HL-60/S4 treated with retinoic acid at 250 ng/mL for 4 days and 3 days (cell line): Measurements from ENCODE around the gene SLC38A6.

Source experiments
- in situ Hi-C: fragments of 300-500 bp; cut with MboI; formaldehyde crosslinking; loops from 2 replicates; pipeline ENCODE4 v1.7.0; 2022; ENCODE audit warnings: low sequenced_read_pairs

SLC38A6 gene

DNA sequence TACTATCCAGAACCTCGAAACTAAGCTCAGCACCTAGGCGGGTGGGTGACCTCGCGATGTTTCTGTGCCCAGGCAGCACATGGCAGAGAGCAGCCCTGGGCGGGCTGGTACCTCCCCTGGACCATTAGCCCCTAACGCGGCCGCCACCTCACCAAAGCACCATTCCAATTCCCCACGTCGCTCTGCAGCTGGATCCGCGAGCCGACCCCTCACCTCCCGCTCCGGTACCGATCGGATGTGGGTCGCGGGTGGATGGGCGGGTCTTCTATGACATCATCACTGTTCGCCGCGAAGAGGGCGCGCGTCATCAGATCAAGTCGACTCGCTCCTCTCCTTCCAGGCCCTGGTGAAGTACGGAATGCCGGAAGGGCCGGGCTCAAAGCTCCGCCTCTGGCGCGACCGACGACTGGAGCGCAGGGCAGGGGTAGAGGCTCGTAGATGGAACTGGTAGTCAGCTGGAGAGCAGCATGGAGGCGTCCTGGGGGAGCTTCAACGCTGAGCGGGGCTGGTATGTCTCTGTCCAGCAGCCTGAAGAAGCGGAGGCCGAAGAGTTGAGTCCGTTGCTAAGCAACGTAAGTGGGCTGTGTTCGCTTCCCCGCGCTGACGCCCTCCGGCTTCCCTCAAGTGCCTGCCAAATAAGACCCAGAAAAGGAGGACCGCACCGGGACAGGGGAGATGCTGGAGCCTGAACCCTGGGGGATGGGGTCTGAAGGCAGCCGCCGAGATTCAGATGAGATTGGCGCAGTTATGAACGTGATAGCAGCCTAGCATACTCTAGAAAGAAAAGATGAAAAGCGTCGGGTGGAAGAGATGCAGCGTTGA lies at the start of gene SLC38A6, which contains the start of gene TRMT5:
SLC38A6 (plus strand) TSS at position 435 of the 822 bp plus-strand sequence; CDS start at position 468, 33 bp downstream.
TRMT5 (minus strand) TSS at position 269 of the 822 bp plus-strand sequence; CDS start at position 163, 106 bp downstream.
- in situ Hi-C loops = no loop called here

DNA sequence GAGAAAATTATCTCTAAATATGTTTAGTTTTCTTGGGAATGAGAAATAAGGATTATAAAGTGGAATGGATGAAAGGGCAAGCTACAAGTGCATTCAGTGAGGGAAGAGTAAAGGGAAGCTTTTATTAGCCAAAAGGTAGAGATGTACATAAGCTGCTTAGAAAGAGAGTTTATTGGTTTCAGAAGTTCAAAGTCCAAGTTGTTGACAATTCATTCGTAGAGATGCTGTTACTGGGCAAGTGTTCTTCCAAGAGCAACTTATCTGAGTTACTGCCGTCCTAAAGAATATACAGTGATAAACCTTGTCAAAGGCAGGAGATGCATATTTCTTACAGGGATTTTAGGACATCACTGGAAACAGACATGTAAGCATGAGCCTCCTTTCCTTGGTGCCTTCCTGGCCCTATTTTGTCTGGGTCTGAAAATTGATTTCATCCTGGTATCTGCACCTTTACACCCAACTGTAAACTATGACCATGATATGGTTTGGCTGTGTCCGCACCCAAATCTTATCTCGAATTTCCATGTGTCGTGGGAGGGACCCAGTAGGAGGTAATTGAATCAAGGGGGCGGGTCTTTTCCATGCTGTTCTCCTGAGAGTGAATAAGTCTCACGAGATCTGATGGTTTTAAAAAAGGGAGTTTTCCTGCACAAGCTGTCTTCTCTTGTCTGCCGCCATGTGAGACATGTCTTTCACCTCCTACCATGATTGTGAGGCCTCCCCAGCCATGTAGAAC lies 47.0 kb upstream of the SLC38A6 start:
- in situ Hi-C loops = no loop called here

DNA sequence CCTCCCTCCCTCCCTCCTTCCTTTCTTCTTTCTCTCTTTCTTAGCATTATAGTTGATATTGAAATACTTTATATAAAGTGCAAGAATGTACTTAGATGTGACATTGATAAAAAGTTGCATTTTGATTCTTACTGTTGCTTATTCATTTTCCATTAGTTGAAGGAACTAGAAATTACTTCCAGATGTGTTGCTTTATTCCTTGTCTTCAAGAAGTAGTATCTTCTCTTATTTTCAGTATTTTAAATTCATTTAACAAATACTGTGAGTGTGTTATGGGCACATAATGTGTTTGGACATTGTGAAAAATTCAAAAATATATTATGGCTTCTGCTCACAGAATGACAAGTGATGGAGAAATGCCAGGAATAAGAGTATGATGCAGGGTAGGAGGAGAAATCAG lies 45.7 kb upstream of the SLC38A6 start:
- in situ Hi-C loops = no loop called here

DNA sequence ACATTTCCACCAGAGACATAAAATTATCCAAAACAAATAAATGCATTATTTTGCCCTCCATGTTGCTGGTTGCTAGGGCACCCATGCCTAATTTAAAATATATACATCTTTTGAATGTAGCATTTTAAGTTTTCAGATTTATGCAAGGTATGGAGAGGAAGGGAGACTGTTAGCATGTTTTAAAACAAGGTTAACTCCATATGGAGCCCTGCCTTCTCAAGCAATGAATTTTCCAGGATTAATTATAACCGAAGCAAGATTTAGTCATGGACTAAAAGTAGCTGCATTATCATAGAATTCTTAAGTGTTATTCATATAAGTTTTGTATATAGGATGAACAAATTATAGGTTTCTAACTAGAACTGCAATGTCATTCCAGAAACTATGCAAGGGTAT lies 37.4 kb upstream of the SLC38A6 start:
- in situ Hi-C loops = no loop called here

DNA sequence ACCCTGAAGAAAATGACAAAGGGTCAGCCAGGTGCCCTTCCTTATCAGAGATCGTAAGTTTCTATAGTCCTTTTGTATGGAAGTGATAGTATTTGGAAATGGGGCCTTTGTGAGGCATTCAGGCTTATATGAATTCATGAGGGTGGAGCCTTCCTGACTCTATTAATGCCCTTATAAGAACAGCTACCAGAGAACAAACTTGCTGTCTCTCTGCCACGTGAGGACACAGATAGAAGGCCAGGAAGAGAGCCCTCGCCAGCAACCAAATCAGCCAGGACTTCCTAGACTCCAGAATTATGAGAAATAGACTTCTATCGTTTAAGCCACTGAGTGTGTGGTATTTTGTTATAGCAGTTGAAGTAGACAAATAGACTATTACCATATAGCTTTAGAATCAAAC lies 36.8 kb upstream of the SLC38A6 start:
- in situ Hi-C loops = no loop called here

DNA sequence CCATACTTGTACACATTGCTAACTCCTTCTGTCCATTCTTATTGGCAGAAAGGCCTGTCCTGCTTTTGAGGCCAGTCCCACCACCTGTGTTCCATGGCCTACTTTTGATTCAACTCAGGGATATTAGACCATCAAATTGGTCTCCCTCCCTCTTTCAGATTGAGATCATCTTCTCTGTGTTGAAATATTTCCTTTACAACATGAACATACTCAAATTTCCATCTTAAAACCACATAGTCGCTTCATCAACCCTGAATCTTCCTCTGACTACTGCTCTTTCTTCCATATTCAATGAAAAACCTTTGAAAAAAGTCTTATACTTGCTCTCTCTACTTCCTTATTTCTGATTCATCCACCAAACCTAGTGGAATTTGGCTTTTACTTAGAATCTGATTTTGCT lies 35.1 kb upstream of the SLC38A6 start:
- in situ Hi-C loops = no loop called here

DNA sequence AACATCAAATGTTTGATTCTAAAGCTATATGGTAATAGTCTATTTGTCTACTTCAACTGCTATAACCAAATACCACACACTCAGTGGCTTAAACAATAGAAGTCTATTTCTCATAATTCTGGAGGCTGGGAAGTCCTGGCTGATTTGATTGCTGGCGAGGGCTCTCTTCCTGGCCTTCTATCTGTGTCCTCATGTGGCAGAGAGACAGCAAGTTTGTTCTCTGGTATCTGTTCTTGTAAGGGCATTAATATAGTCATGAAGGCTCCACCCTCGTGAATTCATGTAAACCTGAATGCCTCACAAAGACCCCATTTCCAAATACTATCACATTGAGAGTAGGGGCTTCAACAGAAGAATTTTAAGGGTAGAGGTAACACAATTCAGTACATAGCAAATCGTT lies 34.3 kb upstream of the SLC38A6 start:
- in situ Hi-C loops = no loop called here

DNA sequence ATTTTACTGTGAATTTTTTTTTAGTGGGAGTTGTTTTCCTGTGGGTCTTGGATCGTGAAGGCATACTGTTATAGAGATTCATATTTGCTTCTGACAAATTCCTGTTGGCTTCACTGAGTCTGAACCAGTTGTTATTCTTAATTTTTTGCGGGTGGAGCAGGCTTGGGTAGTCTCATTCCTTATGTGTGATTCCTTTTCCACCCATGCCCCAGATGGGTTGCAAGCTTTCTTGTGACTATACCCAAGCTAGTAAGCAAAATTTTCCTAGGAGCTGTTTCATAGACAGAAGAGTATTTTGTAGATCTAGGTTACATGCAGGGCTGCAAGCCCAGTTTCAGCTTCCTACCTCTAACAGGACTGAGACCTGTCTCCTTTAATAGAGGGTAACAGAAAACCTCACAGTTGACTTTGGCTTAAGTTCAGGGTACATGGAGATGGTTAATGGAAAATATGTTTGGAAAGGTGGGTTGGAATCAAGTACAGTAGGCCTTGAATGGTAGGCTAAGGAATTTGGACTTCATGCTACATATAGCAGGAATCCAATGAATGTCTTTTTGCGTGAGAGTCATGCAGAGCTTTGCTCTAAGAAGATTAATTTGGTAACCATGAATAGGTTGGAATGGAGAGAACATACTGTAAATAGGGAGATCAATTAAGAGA lies 29.1 kb upstream of the SLC38A6 start:
- in situ Hi-C loops = no loop called here

DNA sequence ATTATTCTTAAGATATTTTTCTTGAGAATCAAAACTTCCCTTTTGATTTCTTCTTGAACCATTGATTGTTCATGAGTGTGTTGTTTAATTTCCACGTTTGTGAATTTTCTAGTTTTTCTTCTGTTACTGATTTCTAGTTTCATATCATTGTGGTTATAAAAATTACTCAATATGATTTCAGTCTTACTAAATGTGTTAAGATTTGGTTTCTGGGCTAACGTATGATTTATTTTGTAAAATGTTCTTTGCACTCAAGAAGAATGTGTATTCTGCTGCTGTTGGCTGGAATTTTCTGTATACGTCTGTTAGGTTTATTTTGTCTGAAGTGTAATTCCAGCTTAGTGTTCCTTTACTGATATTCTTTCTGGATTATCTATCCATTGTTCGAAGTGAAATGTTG lies 24.8 kb upstream of the SLC38A6 start:
- in situ Hi-C loops = no loop called here

DNA sequence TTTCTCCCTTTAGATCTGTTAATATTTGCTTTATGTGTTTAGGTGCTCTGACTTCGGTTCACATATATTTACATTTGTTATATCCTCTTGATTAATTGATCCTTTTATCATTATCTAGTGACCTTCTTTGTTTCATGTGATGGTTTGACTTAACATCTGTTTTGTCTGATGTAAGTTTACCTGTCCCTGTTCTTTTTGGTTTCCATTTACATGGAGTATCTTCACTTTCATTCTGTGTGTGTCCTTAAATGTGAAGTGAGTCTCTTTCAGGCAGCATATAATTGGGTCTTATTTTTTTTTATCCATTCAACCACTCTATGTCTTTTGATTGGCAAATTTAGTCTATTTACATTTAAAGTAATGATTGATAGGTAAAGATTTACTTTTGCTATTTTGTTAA lies 24.4 kb upstream of the SLC38A6 start:
- in situ Hi-C loops = no loop called here

DNA sequence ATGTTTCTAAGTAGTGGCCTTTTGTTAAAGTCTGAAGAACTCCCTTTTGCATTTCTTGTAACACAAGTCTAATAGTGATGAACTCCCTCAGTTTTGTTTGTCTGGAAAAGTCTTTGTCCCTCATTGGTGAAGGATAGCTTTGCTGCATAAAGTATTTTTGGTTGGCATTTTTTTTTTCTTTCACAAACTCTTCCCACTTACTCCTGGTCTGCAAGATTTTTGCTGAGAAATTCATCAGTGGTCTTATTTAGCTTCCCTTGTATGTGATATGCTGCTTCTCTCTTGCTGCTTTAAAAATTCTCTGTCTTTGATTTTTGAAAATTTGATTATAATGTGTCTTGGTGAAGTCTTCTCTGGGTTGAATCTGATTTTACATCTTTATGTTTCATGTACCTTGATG lies 22.9 kb upstream of the SLC38A6 start:
- in situ Hi-C loops = no loop called here

DNA sequence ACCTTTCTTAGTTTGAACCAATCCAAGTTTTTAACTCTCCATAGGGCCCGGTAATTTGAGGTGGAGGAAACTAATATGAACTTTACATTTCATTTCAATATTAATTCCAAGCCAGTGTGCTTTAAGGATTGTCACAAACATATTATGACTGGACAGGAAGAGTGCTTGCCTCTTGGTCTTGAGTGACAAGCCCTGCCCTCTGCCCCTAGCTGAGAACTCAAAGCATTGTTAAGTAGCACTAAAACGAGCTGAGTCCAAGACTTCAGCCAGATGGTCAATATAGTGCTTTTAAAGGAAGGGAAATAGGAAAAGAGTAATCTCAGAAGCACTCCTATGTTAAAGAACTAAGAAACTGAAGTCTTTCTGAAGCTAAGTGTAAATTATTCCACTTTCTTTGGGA lies 17.3 kb upstream of the SLC38A6 start:
- in situ Hi-C loops = no loop called here

DNA sequence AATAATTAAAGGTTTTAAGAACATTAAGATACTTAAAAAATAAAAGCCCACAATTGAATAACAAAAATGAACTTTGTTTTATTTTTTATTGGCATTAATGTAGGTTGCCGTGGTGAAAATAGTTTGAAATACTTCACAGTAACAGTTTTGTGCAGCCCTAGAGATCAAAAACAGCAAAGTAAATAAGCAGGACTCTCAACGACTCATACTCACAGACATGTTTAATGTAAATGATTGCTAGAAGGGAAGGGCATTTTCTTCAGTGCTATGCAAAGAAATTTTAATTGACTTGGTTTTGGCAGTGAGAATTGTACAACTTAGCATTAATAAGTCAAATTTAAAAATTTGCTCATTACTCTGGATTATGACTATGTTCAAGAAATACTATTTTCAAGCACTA lies 16.1 kb upstream of the SLC38A6 start:
- in situ Hi-C loops = no loop called here

DNA sequence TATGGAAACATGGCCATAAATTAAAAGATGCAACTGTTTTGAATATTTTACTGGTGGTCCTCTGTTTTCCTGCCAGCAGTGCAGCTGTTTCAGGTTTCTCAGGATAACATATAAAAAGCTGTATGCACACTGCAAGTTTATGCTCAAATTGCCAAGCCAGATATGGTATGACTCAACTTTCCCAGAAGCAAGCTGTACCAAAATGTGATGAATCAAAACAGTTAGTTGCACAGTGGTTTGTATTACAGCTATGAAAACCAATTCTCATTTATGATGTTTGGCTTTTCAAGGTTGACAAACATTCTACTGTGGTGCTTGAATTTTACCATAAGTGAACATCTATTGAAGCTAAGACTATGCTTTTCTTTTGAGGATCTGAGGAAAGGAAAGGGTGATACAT lies 15.6 kb upstream of the SLC38A6 start:
- in situ Hi-C loops = no loop called here

DNA sequence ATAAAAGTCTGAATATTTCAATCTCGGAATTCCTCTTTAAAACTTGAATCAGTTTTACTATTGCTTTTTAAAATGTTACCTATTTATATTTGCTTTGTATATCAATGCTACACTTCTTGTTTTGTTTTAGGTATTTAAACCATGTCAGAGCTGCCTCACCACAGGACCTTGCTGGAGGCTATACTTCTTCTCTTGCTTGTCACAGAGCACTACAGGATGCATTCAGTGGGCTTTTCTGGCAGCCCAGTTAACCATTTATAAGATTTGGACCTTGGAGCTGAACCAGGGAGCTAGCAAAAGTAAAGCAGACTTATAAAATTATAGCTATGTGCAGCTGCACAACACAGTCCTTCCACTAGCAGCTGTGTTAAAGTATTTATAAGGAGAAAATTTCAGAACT lies 12.9 kb upstream of the SLC38A6 start:
- in situ Hi-C loops = no loop called here

DNA sequence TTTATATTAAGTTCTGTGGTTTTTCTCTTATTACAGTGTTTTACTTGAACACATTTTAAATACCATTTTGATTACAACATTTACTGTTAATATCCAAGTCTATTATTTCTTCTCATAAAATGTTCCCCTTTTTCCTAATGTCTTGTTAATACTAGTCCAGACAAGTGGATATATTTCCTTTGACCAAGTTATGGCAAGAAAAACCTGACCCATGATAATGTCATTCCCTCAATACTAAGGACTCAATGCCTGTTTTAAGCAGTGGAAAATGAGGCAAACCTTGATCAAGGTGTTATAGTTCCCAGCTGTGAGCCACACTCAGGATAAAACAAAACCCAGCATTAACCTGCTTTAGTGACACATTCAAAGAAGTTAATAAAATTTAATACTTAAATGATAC lies 12.4 kb upstream of the SLC38A6 start:
- in situ Hi-C loops = no loop called here

DNA sequence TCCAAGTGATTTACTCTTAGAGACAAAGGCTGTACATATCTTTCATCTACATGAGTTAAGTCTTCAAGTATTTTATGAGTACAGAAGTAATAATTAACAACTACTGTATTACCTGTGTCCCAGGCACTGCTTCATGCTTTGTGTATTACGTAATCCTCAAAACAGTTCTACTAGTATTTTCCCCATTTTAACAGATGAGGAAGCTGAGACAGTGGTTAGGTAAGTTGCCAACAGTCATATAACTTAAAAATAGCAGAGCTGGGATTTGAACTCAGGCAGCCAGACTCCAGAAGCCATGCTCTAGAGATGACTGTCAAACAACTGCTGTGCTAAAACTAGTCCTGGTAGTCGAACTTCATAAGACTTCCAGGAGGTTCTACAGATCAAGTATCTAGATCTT lies 10.9 kb upstream of the SLC38A6 start:
- in situ Hi-C loops = no loop called here

DNA sequence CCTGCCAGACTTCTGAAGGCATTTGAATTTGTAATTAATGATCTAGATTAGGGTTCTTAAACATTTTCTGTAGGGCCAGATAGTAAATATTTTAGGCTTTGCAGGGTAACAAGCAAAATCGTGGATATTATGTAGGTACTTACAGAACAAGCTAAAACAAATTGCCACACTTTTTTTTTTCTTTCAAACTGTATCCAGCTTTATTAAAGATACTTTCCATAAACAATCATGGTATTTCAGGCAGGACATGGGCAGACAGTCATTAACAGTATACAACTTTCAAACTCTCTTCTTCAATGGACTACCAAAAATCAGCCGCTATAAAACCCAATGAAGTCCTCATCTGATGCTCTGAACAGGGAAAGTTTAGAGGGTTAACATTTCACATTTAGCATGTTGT lies 9.8 kb upstream of the SLC38A6 start:
- in situ Hi-C loops = no loop called here

DNA sequence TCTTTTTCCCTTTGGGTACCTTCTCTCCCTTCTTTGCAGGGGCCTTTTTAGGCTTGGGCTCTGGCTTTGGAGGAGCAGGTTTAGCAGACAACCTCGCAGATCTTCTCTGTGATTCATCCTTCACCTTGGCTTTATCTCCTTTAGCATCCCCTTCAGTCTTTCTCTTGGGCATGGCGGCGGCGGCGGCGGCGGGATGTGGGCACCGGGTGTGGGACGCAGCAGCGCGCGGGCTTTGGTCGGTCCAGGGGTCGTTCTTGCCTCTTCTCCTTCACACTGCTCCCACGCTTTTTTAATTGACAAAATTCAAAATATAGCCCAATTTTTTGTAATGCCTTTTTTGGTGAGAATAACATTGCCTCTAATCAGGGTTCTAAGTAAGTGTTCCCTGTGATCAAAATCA lies 8.8 kb upstream of the SLC38A6 start:
- in situ Hi-C loops = no loop called here

DNA sequence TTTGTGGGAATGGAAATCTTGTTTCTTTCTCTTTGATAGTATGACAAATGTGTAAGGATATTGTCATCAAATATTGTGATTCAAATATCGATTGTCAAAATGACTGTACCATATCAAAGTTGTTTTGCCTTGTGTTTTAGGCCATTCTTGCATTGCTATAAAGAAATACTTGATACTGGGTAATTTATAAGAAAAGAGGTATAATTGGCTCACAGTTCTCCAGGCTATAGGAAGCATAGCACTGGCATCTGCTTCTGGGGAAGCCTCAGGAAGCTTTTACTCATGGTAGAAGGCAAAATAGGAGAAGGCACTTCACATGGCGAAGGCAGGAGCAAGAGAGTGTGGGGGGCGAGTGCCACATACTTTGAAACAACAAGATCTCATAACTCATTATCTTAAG lies 8.0 kb upstream of the SLC38A6 start:
- in situ Hi-C loops = no loop called here

DNA sequence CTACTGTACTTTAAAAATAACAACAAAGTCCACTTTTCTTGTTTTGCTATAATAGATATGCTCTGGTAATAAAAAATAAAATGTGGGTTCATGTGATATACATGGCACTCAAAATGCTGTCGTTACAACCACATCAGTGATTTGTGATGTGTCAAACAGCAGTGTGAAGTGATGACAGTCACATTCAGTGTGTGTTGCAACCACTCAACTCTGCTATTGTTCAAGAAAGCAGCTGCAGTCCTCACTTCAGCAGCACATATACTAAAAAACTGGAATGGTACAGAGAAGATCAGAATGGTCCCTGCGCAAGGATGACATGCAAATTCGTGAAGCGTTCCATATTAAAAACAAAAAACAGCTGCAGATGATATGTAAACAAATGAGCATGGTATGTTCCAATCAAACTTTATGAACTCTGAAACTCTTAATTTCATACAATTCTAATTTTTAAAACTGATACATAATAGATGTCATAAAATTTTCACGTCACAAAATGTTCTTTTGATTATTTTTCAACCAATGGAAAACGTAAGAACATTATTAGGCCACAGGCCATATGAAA lies 6.9 kb upstream of the SLC38A6 start:
- in situ Hi-C loops = no loop called here
